GM20000 (cell line): ENCODE data around the gene ALOXE3.

Experiments
- DNase-seq: peaks from one replicate; pipeline ENCODE4 v3.0.0; 2012; ENCODE audit warnings: low spot score
- TF ChIP-seq, protein P1 (sequence below): IDR thresholded peaks from 2 replicates; pipeline ENCODE4 v1.5.1; 2012; ENCODE audit warnings: mild to moderate bottlenecking, control low read depth; ENCODE audit errors: extremely low read depth, missing control alignments

The ALOXE3 gene

DNA sequence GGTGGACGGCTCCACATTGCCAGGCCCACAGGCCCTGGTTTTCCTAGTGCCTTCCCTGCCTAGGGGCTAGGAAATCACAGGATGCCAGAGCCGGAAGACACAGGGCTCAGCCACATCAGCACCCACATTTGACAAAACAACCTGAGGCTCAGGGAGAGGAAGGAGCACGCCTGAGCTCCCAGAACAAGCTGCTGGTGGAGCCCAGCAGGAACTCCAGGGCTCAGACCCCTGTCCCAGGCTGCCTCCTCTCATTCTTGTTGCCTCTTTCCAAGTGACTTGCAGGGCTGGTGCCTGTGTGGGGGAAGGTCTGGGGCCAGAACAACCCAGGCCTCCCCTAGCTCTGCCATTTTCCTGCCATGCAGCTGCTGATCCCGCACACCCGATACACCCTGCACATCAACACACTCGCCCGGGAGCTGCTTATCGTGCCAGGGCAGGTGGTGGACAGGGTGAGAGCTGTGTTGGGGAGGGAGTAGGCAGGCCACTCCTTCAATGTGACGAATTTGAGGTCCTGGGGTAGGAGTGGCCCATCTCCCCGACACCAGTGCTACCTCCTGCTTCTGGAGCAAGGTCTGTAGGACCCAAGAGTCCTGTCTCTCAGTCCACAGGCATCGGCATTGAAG, 71.9 kb downstream of the ALOXE3 start:
- DNase-seq = no peak
- TF ChIP-seq, protein P1, sequence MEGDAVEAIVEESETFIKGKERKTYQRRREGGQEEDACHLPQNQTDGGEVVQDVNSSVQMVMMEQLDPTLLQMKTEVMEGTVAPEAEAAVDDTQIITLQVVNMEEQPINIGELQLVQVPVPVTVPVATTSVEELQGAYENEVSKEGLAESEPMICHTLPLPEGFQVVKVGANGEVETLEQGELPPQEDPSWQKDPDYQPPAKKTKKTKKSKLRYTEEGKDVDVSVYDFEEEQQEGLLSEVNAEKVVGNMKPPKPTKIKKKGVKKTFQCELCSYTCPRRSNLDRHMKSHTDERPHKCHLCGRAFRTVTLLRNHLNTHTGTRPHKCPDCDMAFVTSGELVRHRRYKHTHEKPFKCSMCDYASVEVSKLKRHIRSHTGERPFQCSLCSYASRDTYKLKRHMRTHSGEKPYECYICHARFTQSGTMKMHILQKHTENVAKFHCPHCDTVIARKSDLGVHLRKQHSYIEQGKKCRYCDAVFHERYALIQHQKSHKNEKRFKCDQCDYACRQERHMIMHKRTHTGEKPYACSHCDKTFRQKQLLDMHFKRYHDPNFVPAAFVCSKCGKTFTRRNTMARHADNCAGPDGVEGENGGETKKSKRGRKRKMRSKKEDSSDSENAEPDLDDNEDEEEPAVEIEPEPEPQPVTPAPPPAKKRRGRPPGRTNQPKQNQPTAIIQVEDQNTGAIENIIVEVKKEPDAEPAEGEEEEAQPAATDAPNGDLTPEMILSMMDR = no peak
